Right cardiac atrium (tissue), 5 donors: ENCODE results near the gene BNC2. TPM values are rescaled to one million over a fixed set of nuclear protein-coding genes. Genes with fewer than 3 reads are reported as not detected.

Experiments
- ATAC-seq, 2 donors: fragments of 200-7000 bp; cut with Tn5 transposase; one replicate each; pipeline versions ENCODE4 v1.8.0 to v1.9.1; 2020; ENCODE audit warnings: moderate library complexity in 2 of 2, mild to moderate bottlenecking in 1 of 2
- DNase-seq, 3 donors: peaks; one replicate each; pipeline ENCODE4 v3.0.0-alpha.2; 2020
- H3K27ac ChIP-seq: one replicate; pipeline ENCODE4 v1.5.1; 2013; ENCODE audit warnings: mild to moderate bottlenecking, low read length, control low read depth, moderate library complexity
- H3K27me3 ChIP-seq: one replicate; pipeline ENCODE4 v1.6.1; 2013; ENCODE audit not compliant: control insufficient read depth, insufficient read depth
- H3K4me1 ChIP-seq: one replicate; pipeline ENCODE4 v1.6.1; 2013; ENCODE audit warnings: low read length; ENCODE audit not compliant: control insufficient read depth, insufficient read depth
- H3K4me3 ChIP-seq: one replicate; pipeline ENCODE4 v1.5.1; 2013; ENCODE audit warnings: low read length, control low read depth
- H3K9me3 ChIP-seq: one replicate; pipeline ENCODE4 v1.6.1; 2013; ENCODE audit warnings: low read length; ENCODE audit not compliant: control insufficient read depth
- WGBS: extraction: QIAGEN DNeasy Blood & Tissue Kit; methylation state at CpG from one replicate; pipeline ENCODE4 v1.1.7; 2013; 5-methylcytosine and 5-hydroxymethylcytosine counted together
- intact Hi-C, 4 donors: fragments of 100-400 bp; cut with DNase I; formaldehyde crosslinking; loops; one replicate each; pipeline versions ENCODE4 v1.11.0 to v1.14.0; 2022 to 2023
- polyA plus RNA-seq: library from polyadenylated mRNA; stranded (reverse); fragments of 200-250 nt; gene quantifications from one replicate; pipeline ENCODE4 v1.2.3, GENCODE V29; 2013
- total RNA-seq, 4 donors: library from RNA; stranded (reverse); fragmentation: NEBNext Ultra II Directional; extraction: Animal tissue kit (Norgen Biotek cat#: 25700); gene quantifications; one replicate each; pipeline ENCODE4 v1.2.1, GENCODE V29; 2021
- donor health status: healthy with polysubstance abuse.
- donor health status: DM: no; HTN: yes; CAD: no.
- donor health status: DM: no; HTN: no; CAD: no.
- donor health status: DM: no; HTN: yes; CAD: no; lungs with severe emphysema.
- donor health status: DM: yes; HTN: yes; CAD: no.

The BNC2 gene
- total and polyA plus RNA-seq, 5 donors: 4.7 to 123 (median 67.8) TPM

DNA sequence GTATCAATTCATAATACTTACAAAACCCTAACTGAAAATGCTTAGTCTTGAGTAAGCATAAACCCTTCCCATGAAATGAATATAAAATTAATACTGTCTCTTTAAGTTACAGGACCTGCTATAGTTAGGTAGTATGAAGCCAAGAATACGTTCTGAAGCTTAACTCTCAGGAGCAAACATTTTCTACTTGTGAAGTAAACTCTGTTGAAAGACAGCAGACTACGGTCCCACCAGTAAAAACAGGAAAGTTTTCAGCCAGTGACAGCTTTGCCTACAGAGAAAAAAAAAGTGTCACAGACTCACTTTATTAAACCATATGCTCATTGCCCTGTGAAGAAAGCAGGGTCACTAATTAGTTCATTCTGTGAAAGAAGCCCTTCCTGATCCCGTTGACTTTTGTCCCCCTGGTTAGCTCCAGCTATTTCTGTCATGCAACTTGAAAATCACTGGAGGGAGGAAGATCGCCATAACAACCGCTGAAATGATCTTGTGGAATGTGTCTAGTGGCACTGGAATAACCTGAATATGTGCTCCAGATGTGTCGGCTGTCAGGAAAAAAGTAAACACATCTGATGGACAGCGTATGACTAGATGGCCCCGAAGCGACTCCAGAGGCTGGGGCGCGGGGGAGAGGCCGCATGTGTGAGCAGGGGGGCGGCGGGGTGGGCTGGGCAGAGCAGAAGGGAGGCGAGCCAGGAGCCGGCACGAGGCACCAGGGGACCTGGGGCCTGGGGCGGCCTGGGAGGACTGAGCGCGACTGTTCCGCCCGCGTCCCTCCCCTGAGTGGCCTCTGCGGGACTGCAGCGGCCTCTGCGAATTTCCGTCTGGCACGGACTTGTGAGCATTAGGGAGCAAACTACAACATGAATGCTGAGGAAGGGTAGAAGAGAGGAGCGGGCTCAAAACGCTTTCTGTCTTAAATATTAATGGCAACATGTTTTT is 41.9 kb downstream of the BNC2 start:
- DNase-seq (peak; percentile 60 to 81 (median 78)), ATAC-seq (peak; percentile 86 to 91)
- WGBS: 5% methylated on average over 30 of the region's 30 CpGs
- no peaks in the 10 kb centered on the region for H3K4me1 ChIP-seq
- intact Hi-C loops: no loop called here
- H3K27me3 ChIP-seq: no peaks in the 10 kb centered on the region
- H3K4me3 ChIP-seq: peak overlapping the region; percentile 78
- H3K27ac ChIP-seq: peak overlapping the region; percentile 78
- H3K9me3 ChIP-seq: no peaks in the 10 kb centered on the region

- H3K4me3 ChIP-seq: no peak overlapping the region
- DNase-seq (no peak), ATAC-seq (no peak)
- no peak overlapping the region for H3K27ac ChIP-seq
- intact Hi-C loops: no loop called here
- H3K27me3 ChIP-seq: no peaks in the 10 kb centered on the region
- no peaks in the 10 kb centered on the region for H3K4me1 ChIP-seq
- H3K9me3 ChIP-seq: no peaks in the 10 kb centered on the region
- 51% methylated on average over 5 of the region's 5 CpGs for WGBS
Measured at GRCh38 chr9:16825971-16826625, 44.4 kb downstream of the BNC2 start.

GRCh38 chr9:16825331-16825725 is 45.1 kb downstream of the BNC2 start:
- intact Hi-C loops: no loop called here
- no peaks in the 10 kb centered on the region for H3K4me1 ChIP-seq
- H3K27me3 ChIP-seq: no peaks in the 10 kb centered on the region
- ATAC-seq: no peak
- no peaks in the 10 kb centered on the region for H3K9me3 ChIP-seq
- DNase-seq: no peak
- H3K27ac ChIP-seq: no peak overlapping the region
- H3K4me3 ChIP-seq: no peak overlapping the region

DNA sequence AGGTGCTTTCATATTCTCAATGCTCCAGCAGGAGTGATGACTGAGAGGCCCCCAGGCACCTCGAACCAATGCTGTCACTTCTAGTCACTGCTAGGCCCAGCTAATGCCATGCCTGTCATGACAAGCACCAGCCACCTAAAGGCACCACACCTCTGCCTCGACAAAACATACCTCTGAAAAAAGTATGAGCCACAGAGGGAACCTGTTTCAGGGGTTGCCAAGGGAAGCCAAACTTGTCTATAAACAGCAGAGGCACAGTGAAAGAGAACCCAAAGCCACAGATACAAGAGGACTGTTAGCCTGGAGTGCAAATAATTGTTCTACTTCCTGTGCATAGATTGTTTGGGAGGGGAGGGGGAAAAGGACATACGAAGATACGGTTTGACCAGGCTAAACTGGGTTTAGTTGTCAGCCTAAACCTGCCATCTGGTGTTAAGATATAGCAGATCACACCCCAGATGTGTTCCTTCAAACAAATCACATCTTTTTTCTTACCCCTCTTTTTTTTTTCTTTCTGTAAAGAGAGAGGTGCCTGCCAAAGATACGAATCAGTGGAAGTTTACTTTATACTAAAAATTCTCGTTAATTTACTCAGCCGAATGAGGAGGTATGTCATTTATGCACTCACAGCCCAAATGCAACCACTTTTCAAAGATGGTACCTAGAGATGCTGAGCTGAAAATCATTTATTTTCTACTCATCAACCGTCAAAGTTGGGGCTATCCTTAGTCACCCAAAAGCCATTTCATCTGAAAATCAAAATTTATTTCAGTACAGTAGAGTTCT is 45.7 kb downstream of the BNC2 start:
- H3K27me3 ChIP-seq: no peaks in the 10 kb centered on the region
- 44% methylated on average over 8 of the region's 8 CpGs for WGBS
- no peak overlapping the region for H3K4me3 ChIP-seq
- ATAC-seq: peak in 1 of 2 donors; percentile 28
- H3K9me3 ChIP-seq: no peaks in the 10 kb centered on the region
- H3K4me1 ChIP-seq: no peaks in the 10 kb centered on the region
- intact Hi-C loops: no loop called here
- no peak for DNase-seq
- no peak overlapping the region for H3K27ac ChIP-seq

GRCh38 chr9:16823906-16824305 is 46.6 kb downstream of the BNC2 start:
- H3K27ac ChIP-seq: no peak overlapping the region
- H3K9me3 ChIP-seq: no peaks in the 10 kb centered on the region
- WGBS: 65% methylated on average over 2 of the region's 2 CpGs
- ATAC-seq: no peak
- H3K27me3 ChIP-seq: no peaks in the 10 kb centered on the region
- intact Hi-C loops: no loop called here
- no peaks in the 10 kb centered on the region for H3K4me1 ChIP-seq
- no peak for DNase-seq
- no peak overlapping the region for H3K4me3 ChIP-seq

DNA sequence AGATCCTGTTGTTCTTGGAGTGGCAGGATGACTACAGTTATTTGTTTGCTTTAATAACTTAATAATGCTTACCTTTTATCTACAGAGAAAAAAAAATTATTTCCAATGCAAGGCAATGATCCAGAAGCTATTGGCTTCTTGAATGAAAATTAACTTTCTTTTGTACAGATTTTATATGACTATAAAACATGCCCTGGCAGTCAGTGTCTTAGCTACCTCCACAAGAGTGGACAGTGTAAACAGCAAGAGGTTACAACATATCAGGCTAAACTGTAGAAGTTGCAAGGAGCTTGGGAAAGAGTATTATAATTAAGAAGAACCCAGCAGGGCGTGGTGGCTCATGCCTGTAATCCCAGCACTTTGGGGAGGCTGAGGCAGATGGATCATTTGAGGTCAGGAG is 49.1 kb downstream of the BNC2 start:
- WGBS: 89% methylated on average over 1 of the region's 1 CpG
- ATAC-seq: no peak
- Histone ChIP-seq H3K4me3 (no peak overlapping the region), H3K4me1 (no peaks in the 10 kb centered on the region), H3K9me3 (no peaks in the 10 kb centered on the region), H3K27me3 (no peaks in the 10 kb centered on the region), H3K27ac (no peak overlapping the region)
- DNase-seq: no peak
- intact Hi-C loops: no loop called here

- Histone ChIP-seq H3K27me3 (no peaks in the 10 kb centered on the region), H3K27ac (no peak overlapping the region), H3K4me1 (no peaks in the 10 kb centered on the region), H3K4me3 (no peak overlapping the region), H3K9me3 (no peaks in the 10 kb centered on the region)
- intact Hi-C loops: no loop called here
- DNase-seq (no peak), ATAC-seq (no peak)
- WGBS: 76% methylated on average over 2 of the region's 2 CpGs
Measured at GRCh38 chr9:16817514-16817913, 53.0 kb downstream of the BNC2 start.

- ATAC-seq: no peak
- Histone ChIP-seq H3K4me1 (no peaks in the 10 kb centered on the region), H3K27me3 (no peaks in the 10 kb centered on the region), H3K27ac (no peak overlapping the region), H3K4me3 (no peak overlapping the region), H3K9me3 (no peaks in the 10 kb centered on the region)
- intact Hi-C loops: no loop called here
- WGBS: 91% methylated on average over 2 of the region's 2 CpGs
- DNase-seq: no peak
Measured at GRCh38 chr9:16817002-16817401, 53.5 kb downstream of the BNC2 start.

DNA sequence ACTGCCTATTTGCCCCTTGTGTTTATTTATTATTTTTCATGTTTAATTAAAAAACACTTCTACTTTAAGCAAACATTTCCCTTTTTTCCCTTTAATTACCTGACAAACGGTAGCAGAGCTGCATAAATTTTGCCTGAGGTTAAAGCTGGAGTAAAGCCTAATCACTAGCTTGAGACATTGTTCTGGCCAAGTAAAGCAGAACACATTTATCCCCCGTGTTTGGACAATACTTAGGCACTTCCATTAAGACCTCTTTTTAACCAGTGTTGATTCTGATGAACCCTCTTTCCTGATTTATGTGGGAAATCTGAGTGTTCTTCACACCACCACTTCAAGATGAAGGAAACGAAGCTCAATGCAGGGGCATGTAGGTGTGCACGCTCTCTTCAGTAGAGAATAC is 54.5 kb downstream of the BNC2 start:
- no peak for ATAC-seq
- WGBS: 70% methylated on average over 4 of the region's 4 CpGs
- no peak overlapping the region for H3K27ac ChIP-seq
- no peaks in the 10 kb centered on the region for H3K4me1 ChIP-seq
- no peak for DNase-seq
- H3K9me3 ChIP-seq: no peaks in the 10 kb centered on the region
- intact Hi-C loops: no loop called here
- no peak overlapping the region for H3K4me3 ChIP-seq
- no peaks in the 10 kb centered on the region for H3K27me3 ChIP-seq

- DNase-seq: no peak
- no peak for ATAC-seq
- H3K27ac ChIP-seq: no peak overlapping the region
Measured at GRCh38 chr9:16815079-16815478, 55.4 kb downstream of the BNC2 start.

DNA sequence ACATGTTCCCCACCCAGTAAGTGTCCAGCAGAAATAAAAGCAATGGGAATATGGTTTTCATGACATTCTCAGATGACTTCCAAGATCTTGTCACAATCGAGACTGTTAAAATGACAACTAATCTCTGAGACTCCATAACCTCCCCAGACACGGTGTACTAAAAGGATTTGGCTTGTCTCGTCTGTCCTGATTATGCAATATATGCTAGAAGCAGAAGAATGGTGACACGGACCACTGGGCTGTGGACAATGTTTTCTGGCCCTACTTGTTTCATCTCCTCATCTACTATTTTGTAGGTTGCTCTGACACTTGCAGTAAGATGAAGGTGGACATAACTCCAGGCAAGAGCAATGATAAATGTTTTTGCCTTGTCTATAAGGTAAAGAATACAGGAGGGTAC is 56.6 kb downstream of the BNC2 start:
- Histone ChIP-seq H3K27ac (no peak overlapping the region), H3K27me3 (no peaks in the 10 kb centered on the region), H3K9me3 (no peaks in the 10 kb centered on the region), H3K4me3 (no peak overlapping the region), H3K4me1 (no peaks in the 10 kb centered on the region)
- 70% methylated on average over 4 of the region's 4 CpGs for WGBS
- no peak for DNase-seq
- ATAC-seq: no peak
- intact Hi-C loops: no loop called here

More at GRCh38 chr9:16815079-16815478, 55.4 kb downstream of the BNC2 start:
- no peaks in the 10 kb centered on the region for H3K4me1 ChIP-seq
- H3K4me3 ChIP-seq: no peak overlapping the region
- H3K9me3 ChIP-seq: no peaks in the 10 kb centered on the region
- WGBS: 49% methylated on average over 2 of the region's 2 CpGs
- intact Hi-C loops: no loop called here
- H3K27me3 ChIP-seq: no peaks in the 10 kb centered on the region
